Hepatocyte (in vitro differentiated cells): Measurements from ENCODE around the gene EEF1G.

ENCODE experiments used
- CTCF ChIP-seq: fragments of 200-600 bp; sonication (generic); IDR thresholded peaks from 2 replicates; pipeline ENCODE4 v1.5.1; 2016; ENCODE audit warnings: antibody characterized with exemption, mild to moderate bottlenecking; ENCODE audit not compliant: poor library complexity
- EZH2 ChIP-seq: fragments of 200-600 bp; sonication (generic); IDR thresholded peaks from 2 replicates; pipeline ENCODE4 v1.6.1; 2016; ENCODE audit warnings: antibody characterized with exemption, mild to moderate bottlenecking, borderline replicate concordance

- TF ChIP-seq CTCF (no peak), EZH2 (no peak)
Observed at GRCh38 chr11:62558669-62559068, 15.0 kb downstream of the EEF1G start.
